ENCODE measurements around the gene TCHP.

The TCHP gene

GRCh38 chr12:109932878-109933503 lies 32.9 kb downstream of the TCHP start:
- no peak for DNase-seq (ENCODE audit: low read depth, low spot score)

GRCh38 chr12:109934026-109934425 lies 34.0 kb downstream of the TCHP start:
- DNase-seq (ENCODE audit: low read depth, low spot score), result no peak

- no peak for DNase-seq (ENCODE audit: low read depth, low spot score)
Measured at GRCh38 chr12:109937371-109937770, 37.3 kb downstream of the TCHP start.

- no peak for DNase-seq (ENCODE audit: low read depth, low spot score)
Measured at GRCh38 chr12:109938947-109939346, 38.9 kb downstream of the TCHP start.

GRCh38 chr12:109939504-109939903 lies 39.4 kb downstream of the TCHP start:
- no peak for DNase-seq (ENCODE audit: low read depth, low spot score)

- no peak for DNase-seq (ENCODE audit: low read depth, low spot score)
Measured at GRCh38 chr12:109940339-109940923, 40.4 kb downstream of the TCHP start.

- no peak for DNase-seq (ENCODE audit: low read depth, low spot score)
Measured at GRCh38 chr12:109943811-109944210, 43.7 kb downstream of the TCHP start.

- DNase-seq (ENCODE audit: low read depth, low spot score), result no peak
Measured at GRCh38 chr12:109944561-109945359, 44.7 kb downstream of the TCHP start.

- DNase-seq (ENCODE audit: low read depth, low spot score), result no peak
Measured at GRCh38 chr12:109946505-109946904, 46.4 kb downstream of the TCHP start.

GRCh38 chr12:109946913-109947312 lies 46.8 kb downstream of the TCHP start:
- DNase-seq (ENCODE audit: low read depth, low spot score), result no peak

GRCh38 chr12:109947521-109947920 lies 47.4 kb downstream of the TCHP start:
- DNase-seq (ENCODE audit: low read depth, low spot score), result no peak

- no peak for DNase-seq (ENCODE audit: low read depth, low spot score)
Measured at GRCh38 chr12:109948368-109948767, 48.3 kb downstream of the TCHP start.

- no peak for DNase-seq (ENCODE audit: low read depth, low spot score)
Measured at GRCh38 chr12:109949089-109949488, 49.0 kb downstream of the TCHP start.

GRCh38 chr12:109950625-109951024 lies 50.6 kb downstream of the TCHP start:
- DNase-seq (ENCODE audit: low read depth, low spot score), result no peak

- DNase-seq (ENCODE audit: low read depth, low spot score), result no peak
Measured at GRCh38 chr12:109951136-109951535, 51.1 kb downstream of the TCHP start.

GRCh38 chr12:109951751-109952150 lies 51.7 kb downstream of the TCHP start:
- DNase-seq (ENCODE audit: low read depth, low spot score), result no peak

- DNase-seq (ENCODE audit: low read depth, low spot score), result no peak
Measured at GRCh38 chr12:109952160-109952858, 52.2 kb downstream of the TCHP start.

- no peak for DNase-seq (ENCODE audit: low read depth, low spot score)
Measured at GRCh38 chr12:109952873-109953272, 52.8 kb downstream of the TCHP start.

- no peak for DNase-seq (ENCODE audit: low read depth, low spot score)
Measured at GRCh38 chr12:109953656-109954055, 53.6 kb downstream of the TCHP start.

- no peak for DNase-seq (ENCODE audit: low read depth, low spot score)
Measured at GRCh38 chr12:109958374-109958773, 58.3 kb downstream of the TCHP start.

- no peak for DNase-seq (ENCODE audit: low read depth, low spot score)
Measured at GRCh38 chr12:109959411-109960093, 59.5 kb downstream of the TCHP start.

GRCh38 chr12:109961201-109961600 lies 61.1 kb downstream of the TCHP start:
- no peak for DNase-seq (ENCODE audit: low read depth, low spot score)

All from activated CD4-positive, CD25-positive, alpha-beta regulatory T cell treated with anti-CD3 and anti-CD28 coated beads, Interleukin-2, amount 50 U/mL, for 16 hours (primary cell).